Stimulated activated naive CD4-positive, alpha-beta T cell treated with Interleukin-2 at 50 U/mL for 16 hours (primary cell): ENCODE measurements around the gene SIPA1L3.
"Not testable (repeated sequence)": the region's sequence is repeated elsewhere in the genome, so short reads cannot be mapped to it uniquely, and the experiment has no call there.

ENCODE experiments used
- DNase-seq: peaks from one replicate; lab custom pipeline; 2025; lab: John Stamatoyannopoulos, UW

The SIPA1L3 gene

DNA sequence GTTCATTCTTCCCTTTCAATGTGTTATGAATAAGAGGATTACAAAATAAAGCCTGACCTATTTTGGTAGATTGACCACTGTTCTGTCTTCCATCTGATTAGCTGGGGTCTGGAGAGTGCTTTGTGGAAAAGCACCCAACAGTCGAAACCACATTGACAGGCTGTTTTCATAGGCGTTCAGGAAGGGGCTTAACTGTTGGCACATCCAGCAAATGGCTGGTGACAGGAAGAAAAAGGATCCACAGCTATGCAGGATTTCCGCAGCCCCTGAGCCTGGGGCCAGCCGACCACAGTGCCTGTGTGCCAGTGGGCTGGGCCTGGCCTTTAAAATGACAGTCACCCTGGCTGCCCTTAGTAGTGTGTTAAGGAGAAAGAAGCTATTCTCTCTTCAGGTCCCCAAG, 113.3 kb downstream of the SIPA1L3 start:
- DNase-seq, result no peak

DNA sequence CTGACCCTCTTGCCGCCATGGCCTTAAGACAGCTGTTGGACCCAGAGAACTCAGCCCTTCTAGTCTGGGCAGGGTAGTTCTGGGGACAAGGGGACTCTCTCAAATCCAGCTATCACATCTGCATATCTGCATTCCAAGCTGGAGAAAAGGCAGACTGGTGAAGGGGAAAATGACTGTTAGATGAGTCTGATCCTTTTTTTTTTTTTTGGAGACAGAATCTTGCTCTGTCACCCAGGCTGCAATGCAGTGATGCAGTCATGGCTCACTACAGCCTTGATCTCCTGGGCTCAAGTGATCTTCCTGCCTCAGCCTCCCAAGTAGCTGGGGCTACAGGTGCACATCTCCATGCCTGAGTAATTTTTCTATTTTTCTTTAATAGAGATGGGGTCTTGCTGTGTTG, 114.3 kb downstream of the SIPA1L3 start:
- DNase-seq, result no peak

DNA sequence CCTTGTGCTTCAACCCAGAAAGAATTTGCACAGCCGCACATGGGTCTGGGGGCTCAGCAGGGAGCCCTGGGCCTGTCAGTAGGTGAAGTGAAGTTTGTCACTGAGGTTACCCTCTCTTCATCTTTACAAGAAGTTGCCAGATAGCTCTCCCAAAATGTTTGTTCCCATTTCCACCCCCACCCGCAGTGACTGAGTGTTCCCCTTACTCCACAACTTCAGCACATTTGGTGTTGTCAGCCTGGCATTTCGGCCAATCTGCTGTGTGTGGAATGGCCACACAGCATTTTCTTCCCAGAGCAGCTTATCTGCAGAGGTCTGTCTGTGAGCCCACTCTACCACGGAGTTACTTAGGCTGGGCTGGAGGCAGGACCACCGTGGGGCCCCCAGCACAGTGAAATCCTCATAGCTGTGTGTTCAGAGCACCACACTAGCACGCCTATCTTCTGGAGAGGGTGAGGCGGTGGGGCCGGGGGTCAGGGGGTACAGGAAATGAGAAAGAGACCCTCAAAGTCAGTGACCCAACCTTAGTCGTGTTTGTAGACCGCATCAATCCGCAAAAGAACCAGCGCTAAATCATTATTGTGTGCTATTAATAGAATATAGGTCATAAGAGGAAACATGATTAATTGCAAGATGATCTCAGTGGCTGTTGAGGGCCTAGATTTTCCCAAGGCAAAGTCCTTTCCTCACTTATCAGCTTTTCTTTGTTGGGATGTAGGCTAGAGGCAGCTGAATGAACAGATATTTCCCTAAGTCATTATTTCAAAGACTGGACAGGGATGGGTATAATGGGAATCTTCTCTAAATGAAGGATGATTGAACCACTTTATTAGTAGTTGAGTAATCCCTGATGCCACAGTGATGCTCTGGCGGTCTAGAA, 116.0 kb downstream of the SIPA1L3 start:
- no peak for DNase-seq

DNA sequence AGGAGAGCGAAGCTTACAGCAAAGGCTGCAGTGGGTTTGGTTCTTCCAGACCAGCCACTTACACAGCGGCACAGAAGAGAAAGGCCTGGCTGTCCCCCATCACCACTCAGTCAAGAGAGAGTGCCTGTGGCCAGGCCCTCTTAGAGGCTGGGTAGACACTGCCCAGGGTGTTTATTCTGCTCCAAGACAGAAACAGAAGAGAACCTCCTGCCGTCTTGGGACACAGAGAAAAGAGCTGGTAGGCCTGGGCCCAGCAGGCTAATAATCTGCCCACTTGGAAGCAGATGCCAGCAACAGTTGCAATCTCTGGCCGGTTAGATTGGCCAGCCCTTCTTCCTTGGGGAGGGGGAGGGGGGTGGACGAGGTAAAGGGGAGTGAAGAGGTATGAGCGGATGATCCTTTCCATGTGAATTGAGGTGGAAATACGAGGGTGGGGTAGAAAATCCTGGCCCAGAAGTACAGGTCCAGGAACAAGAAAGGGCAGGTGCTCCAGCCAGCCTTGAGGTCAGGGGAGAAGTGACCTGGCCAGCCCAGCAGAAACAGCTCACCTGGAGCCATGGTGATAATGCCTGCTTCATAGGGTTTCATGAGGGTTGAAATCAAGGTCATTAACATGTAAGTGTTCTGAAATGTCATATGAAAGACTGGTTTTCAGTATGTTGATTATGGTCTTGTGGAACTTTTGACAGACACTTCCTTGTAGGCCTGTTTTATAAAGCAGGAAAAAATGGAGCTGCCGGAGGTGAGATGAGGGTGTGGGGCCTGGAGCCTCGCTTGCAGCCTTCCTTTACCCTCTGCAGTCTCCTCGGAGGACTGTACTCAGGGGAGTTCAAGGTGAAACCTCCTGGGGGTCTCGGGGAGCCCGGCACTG, 116.9 kb downstream of the SIPA1L3 start:
- no peak for DNase-seq

DNA sequence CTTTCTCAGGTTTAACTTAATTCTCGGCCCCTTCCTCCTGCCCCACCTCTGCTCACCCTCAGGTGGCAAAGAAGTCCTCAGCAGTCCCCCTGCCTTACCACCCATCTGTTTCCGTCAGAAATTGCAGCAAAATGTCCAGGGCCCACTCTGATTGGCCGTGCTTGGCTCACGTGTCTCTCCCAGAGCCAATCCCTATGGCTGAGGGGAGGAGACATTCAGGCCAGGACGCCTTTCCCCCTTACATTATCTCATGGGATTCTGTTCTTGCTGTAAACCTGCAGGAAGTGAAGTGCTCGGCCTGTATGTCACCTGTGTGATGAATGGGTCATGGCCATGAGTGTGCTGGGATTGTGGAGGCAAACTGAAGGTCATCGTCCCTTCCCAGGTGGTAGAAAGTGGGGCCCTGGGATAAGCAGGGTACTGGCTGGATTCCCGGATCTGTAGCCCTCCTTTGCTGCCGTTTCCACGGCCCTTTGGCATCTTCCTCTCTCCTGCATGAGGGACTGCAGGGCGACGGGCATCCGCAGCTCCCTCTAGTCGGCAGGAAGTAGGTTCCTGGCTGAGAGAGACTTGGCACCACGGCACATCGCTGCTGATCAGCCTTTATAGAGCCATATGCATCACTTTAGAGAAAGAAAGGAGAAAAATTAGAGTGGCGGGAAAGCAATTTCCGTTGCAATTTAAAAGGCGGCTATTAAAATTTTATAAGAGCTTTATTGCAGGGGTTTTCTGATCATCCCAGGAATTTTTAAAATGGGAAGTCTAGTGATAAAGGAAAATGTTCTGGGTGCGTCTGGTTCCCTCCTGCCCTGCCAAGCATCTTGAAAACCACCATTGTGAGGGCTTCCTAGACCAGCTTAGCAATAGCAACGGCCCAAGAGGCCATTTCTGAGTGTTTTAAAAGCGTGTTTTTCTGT, 118.2 kb downstream of the SIPA1L3 start:
- DNase-seq, result no peak

DNA sequence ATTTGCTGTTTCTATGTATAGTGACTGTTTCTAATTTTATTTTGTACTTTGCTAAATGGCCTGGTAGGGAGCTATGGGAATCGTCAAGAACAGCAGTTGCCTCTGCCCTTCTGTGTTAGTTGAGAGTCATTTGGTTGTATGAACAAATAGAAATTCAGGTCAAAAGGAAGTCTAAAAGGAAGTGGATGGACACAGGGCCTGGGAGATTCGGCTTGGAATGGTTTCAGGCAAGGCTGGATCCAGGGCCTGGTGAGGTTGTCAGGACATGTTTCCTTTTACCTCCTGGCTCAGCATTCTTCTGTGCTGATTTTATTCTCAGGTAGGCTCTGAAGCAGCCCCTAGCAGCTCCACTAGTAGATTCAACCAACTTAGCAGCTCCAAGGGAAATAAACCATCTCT, 118.9 kb downstream of the SIPA1L3 start:
- no peak for DNase-seq

DNA sequence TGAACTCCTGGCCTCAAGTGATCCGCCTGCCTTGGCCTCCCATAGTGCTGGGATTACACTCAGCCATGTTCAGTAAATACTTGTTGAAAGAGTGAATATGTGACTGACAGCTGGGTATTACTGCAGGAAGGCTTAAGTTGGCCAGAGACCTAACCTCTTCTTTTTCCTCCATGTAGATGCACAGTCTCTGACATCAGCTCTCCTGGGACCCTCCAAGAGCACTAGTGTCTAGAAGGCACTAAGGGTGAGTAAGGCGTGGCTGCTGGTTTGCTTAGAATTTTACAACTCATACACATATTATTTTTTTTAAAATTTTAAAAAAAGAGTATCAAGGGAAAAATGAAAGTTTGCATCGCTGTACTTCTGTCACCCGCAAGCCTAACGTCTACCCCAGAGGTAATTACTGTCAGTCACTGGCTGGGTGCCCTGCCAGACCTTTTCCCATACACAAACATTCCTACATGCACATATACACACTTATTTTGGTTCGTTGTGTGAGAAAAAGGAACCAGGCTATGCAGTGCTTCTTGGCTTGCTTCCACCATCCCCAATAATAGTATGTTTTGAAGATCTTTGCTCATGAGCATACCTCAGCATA, 122.0 kb downstream of the SIPA1L3 start:
- DNase-seq, result no peak

DNA sequence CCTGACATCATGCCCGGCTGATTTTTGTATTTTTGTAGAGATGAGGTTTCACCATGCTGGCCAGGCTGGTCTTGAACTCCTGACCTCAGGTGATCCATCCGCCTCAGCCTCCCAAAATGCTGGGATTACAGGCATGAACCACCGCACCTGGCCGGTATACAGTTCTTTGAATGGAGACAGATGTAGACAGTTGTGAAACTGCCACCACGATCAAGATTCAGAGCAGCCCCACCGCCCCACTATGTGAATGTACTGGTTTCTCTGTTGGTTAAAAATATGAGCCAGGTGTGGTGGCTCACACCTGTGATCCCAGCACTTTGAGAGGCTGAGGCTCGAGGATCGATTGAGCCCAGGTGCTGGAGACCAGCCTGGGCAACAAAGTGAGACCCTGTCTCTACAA, 123.0 kb downstream of the SIPA1L3 start:
- DNase-seq, result not testable (repeated sequence)

DNA sequence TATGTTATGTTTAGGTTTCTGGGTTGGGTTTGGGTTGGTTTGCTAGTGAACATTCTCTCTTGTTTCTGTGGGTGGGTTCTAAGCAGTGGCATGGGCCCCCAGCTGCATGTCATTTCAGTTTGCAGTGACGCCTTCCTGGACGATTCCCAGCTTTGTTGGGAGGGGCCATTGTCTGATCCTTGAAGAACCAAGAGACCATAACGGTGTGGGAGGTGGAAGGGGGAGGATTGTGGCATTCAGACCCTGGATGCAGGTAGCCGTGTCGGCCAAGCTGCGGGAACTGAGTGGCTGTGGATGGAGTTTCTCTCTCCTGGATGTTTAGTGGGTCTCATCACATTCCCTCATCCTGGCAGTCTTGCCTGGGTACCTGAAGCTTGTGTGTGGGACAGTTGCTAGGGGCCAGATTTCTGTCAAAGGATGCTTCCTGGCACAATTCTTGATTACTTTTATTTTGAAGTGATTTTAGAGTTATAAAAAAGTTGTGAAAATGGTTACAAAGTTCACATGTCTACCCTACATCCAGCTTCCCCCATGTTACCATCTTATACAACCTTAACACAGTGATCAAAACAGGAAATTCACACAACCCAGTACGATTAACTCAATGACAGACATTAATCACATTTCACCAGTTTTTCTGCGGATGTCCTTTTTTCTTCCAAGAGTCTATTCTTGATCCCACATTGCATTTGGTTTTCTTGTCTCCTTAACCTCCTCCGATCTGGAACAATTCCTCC, 123.8 kb downstream of the SIPA1L3 start:
- no peak for DNase-seq

DNA sequence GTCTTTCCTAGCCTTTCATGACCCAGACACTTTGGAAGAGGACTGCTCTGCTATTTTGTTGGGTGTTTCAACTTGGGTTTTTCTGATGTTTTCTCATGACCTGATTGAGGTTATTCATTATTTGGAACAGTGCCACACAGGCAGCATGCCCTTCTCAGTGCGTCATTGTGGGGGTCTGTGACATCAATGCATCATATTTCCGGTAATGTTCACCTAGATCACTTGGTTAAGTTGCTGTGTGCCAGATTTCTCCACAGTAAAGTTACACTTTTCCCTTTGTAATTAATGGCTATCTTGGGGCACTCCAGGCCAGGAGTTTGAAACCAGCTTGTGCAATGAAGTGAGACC, 124.4 kb downstream of the SIPA1L3 start:
- no peak for DNase-seq

DNA sequence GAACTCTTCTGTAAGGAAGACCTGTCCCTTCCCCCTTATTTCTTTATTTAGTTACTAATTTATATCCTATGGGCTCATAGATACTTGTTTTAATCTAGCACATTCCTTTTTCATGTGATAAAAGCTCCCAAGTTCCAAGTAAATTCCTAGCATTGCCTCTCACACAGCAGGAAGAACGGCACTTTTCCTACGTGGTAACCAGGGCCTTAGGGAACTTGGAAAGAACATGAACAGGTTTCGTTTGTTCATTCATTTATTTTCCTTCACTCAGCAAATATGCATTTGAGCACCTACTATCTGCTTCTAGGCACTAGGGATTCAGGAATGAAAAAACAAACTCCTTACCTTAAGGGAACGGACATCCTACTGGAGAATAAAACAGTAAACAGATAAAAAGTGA, 125.1 kb downstream of the SIPA1L3 start:
- no peak for DNase-seq

DNA sequence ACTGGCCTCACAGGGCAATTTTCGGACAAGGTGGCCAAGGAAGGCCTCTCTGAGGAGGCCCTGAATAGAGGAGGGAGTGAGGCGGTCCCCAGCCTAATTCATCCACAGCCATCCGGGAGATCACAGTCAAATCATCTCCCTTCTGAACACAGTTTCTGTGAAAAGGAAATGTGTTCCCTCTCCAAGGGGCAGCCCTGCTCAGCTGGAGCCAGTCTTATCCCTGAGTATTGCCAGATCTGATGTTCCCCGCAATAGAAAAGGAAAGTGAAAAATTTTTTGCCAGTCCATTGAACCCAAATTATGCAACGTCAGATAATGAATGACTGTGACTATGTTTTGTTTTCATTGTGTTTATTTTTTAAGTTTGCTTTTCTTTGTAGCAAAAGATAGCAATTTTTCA, 125.9 kb downstream of the SIPA1L3 start:
- DNase-seq, result no peak

DNA sequence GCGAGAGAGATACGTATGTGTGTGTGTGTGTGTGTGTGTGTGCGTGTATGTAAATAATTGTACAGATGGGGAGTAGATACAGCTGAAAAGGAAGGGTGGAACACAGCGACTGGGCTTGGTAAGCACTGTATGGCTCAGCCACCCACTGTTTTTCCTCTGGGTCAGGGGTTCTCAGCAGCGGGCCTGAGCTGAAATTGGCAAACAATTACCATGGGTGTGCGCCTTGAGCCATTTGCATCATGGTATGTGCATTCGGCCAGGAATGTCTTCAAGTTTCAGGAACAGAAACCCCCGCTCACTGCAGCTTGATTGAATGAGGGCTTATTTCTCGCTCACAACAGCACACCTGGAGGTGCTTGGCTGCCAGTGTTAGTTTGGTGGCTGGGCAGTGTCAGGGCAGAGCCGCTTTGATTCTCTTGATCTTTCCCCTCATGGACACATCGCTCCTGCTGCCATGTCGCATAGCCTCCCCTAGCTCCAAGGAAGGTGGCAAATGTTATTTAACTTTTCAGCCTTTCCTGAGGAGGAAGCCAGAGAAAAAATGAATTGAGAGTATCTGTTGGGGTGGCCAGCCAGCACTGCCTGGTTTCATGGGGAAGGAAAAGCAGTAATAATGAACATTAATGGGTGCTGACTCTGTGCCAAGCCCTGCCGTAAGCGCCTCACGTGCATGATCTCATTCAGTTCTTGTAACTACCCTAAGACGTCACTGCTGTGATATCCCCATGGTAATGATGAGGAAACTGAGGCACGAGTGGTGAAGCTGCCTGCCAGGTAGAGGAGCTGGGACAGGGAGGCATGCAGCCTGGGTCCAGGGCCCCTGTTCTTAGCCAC, 126.9 kb downstream of the SIPA1L3 start:
- DNase-seq, result no peak

DNA sequence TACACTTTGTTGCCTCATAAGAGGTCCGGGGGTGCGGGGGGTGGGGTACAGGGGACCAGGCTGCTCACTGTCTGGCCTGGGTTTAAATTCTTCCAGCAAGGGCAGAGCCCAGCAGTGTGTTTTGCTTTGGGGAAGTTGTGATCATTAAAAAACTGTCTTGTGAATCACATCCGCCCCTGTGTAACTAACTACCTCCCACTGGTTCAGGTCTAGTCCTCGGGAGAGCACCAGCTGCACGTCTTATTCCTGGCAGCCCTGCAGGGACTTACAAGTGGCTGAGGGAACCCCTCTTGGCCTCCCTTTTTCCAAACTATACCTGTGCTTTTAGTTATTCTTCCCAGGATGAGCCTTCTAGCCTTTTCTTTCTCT, 127.5 kb downstream of the SIPA1L3 start:
- no peak for DNase-seq

DNA sequence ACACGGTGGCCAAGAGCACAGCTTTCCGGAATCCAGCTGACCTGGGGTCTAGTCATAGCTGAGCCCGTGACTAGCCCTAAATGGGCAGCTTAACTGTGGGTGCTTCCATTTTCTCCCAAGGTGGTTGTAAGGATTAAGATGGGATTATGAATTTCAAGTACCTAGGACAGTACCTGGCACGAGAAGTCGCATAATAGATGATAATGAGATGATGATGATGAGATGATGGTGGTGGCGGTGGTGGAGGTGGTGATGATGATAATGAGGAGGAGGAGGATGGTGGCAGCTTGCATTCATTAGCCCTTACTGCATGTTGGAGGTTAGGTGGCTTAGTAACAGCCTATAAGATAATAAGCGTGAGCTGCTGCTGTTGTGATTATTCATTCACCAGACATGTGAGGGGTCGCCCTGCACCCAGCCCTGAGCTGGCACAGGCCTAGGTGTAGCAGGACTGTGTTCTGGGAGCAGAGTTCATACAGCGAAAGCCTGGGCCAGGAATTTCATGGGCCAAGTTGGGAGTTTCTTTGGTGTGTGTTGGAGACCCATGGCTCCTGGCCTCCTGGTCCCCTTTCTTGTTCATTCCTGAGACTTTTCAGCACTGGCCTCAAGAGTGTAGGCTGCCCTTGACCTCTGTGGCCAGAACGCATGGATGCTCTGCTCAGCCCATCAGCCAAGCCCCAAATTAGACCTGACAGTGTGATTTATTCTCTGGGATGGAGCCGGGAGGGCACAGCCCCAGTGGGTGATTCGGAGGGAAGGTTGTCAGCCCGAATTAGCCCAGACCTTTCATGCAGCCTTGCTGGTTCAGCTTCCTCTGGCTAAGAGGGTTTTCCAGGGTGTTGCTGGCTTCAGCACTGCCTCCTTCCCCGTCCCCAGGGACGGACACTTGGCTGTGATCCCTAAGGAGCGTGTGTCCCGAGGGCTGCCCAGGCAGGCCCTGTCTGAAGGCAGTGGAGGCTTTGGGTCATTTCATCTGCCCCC, 128.8 kb downstream of the SIPA1L3 start:
- DNase-seq, result no peak

DNA sequence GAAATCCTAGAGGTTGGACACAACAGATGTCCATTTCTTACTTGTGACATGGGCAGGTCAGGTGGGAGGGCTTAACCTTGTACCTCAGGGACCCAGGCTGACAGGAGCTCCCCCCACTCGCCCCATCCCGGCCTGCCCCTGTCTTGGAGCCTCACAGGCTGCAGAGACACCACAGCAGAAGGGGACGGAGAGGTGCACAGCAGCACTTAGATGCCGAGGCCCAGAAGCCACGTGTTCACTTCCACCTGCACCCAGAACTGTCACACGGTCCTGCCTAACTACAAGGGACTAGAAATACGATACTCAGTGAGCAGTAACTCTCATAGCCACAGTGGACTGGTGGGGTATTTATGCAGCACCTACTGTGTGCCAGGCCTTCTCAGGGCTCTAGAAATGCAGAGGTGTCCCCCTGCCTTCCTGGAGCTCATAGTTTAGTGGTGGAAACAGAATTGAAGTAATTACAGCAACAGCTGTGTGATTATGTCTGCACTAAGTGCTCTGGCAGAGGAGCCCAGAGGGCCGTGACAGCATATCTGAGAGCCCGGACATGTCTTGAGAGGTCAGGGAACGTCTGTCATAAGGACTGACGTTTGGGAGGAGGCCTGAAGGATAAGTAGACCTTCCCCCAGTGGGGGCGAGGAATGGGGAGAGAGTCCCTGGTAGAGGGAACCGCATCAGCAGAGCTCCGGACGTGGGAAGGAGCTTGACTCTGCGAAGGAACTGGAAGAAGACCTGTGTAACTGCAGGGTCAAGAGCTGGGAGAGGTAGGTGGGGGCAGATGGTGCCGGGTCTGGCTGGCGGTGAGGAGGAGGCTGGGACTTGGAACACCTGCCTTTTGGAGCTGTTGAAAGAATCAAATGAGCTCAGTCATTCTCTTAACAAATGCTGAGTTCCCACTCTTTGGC, 130.0 kb downstream of the SIPA1L3 start:
- DNase-seq, result no peak

DNA sequence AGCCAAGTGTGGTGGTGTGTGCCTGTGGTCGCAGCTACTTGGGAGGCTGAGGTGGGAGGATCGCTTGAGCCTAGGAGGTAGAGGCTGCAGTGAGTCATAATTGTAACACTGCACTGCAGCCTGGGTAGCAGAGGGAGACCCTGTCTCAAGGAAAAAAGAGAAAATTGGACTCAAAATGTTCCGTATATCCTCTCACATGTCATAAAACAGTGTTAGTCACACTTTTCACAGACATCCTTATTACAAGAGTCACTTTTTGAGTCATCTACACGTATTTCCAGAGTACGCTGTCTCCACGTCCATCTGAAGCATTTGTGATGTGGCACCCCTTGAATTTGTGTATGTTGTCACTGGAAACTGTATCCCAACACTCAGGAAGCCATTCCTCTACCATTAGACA, 133.0 kb downstream of the SIPA1L3 start:
- DNase-seq, result no peak

DNA sequence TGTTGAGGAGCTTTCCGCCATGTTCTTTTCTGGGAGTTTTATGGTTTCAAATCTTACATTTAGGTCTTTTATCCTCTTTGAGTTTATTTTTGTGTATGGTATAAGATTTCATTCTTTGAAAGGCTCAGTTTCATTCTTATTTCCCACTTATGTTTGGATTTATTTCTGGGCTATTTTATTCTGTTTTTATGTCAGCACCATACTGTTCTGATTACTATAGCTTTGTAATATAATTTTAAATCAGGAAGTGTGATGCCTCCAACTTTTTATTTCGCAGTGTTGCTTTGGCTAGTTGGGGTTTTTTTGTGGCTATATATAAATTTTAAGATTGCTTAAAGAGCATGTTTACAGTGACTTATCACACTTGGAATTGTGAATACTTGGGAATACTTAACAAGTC, 135.1 kb downstream of the SIPA1L3 start:
- no peak for DNase-seq
